GM21786 (cell line): ENCODE measurements around the gene UST.
"Not testable (repeated sequence)": the region's sequence is repeated elsewhere in the genome, so short reads cannot be mapped to it uniquely, and the experiment has no call there.

ENCODE experiments used
- ATAC-seq: cut with Tn5 transposase; IDR thresholded peaks from one replicate; pipeline ENCODE4 v1.9.1; 2021; ENCODE audit not compliant: unreplicated experiment

Gene UST

DNA sequence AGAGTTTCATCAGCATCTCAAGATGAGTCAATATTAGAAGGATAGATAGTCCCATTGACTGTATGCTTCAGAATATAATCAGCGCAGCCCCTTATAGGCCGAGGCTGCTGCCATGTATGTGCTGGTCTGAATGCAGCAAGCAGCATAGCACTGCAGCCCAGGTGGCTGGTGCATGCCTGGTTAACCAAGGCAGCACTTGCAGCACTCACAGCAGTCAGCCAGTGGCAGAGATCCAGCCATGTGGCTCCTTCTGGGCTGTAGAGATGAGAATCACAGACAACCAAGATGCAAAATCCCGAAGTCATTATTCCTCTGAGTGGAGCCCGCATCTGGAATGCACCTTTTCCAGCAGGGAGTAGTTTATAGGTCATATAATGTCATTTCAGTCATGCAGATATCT, 251.9 kb downstream of the UST start:
- ATAC-seq = no peak

DNA sequence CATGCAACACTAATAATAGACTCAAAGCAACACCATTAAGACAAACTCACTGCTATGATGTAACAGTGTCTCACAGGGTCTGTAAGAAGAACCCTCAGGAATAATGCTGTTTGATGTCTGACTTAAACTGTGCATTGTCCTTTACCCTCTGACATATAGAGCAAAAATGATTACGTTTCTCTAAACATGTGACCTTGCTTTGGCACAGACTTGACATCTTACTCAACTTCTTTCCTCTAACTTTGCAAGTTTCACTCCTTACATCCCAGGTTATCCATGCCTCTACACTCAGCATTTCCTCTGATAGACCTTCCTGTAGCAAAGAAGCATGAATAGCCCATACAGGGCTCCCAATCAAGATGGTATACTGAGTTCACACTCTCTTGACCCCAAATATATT, 252.7 kb downstream of the UST start:
- ATAC-seq = no peak

DNA sequence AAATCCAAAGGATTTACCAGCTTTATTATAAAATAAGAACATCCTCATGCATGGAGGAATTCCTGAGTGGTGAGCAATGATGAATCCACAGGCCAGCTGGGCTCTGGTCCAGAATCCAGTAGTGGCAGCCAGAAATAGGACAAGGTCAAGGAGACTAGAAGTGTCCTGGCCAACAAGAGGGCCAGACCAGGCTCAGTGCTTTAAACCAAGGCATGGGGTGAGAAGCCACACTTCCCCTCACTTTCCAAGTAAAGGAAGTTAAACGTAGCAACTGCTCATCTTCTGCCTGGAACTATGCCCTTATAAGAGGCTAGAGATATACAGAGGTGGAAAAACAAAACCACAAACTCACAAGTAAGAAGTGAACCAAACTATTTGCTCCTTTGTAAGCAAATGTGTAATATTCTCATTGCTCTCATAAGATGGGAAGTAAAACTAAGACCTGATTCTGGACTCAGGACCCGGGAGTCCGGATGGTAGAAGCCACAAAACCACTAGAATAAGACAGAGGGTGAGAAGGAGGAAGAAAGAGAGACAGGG, 253.2 kb downstream of the UST start:
- ATAC-seq = no peak

DNA sequence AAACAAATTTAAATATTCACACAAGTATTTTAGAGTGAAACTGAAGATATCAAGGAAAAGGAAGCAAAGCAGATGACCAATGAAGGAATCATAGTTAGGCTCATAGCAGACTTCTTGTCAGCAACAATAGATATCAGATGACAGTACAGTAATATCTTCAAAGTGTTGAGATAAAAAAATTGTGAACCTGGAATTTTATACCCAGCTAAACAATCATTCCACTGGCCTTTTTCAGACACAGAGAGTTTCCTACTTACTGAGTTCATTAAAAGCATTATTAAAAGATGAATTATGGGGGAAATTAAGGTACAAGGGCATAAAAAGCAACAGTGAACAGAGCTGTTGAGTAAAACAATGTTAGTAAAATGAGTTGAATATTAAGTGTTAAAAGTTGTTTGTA, 254.6 kb downstream of the UST start:
- ATAC-seq = no peak

DNA sequence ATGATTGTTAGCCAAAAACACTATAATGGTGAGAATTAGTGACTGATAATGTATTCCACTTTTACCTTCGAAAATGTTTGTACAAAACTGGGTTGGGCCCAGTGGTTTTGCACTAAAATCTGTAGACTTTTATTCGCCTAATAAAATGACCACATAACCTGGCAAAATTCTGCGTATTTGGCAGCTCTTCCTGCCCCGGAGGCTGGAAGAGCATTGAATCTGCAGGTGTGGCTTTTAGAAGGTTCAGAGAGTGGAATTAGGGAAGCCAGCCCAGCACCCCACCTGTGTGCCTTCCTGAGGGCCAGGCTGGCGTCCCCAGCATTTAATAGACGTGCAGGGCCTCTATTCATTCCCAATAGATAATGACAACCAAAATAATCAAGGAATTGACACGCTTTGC, 256.7 kb downstream of the UST start:
- no peak for ATAC-seq

DNA sequence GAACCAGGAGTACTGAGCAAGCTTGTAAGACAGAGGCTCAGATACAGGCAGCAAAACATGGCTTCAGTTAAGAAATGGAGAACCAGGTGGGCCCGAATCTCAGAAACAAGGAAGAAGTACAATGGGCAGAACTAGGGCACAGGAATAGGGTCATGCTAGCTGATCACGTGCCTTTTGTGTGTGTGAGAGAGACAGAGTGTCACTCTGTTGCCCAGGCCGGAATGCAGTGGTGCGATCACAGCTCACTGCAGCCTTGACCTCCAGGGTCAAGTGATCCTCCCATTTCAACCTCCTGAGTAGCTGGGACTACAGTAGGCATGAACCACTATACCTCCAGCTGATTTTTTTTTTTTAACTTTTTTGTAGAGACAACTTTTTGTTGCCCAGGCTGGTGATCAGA, 257.8 kb downstream of the UST start:
- ATAC-seq = no peak

DNA sequence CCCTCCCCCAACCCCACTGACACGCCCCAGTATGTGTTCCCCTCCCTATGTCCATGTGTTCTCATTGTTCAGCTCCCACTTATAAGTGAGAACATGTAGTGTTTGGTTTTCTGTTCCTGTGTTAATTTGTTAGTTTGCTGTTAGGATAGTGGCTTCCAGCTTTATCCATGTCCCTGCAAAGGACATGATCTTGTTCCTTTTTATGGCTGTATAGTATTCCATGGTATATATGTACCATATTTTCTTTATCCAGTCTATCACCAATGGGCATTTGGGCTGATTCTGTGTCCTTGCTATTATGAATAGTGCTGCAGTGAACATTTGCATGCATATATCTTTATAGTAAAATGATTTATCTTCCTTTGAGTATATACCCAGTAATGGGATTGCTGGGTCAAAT, 259.4 kb downstream of the UST start:
- not testable (repeated sequence) for ATAC-seq

DNA sequence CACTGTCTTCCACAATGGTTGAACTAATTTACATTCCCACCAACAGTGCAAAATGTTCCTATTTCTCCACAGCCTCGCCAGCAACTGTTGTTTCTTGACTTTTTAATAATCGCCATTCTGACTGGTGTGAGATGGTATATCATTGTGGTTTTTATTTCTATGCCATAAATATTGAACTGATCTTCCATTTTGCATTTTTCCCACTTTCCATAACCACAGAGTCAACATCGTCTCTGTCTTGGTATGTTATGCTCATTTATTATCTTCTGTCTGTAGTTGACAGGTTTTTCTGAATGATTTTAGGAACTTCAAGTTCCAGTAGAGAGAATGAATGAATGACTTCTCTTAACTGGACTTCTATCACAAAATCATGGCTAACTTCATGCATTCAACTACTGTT, 259.8 kb downstream of the UST start:
- ATAC-seq = no peak

DNA sequence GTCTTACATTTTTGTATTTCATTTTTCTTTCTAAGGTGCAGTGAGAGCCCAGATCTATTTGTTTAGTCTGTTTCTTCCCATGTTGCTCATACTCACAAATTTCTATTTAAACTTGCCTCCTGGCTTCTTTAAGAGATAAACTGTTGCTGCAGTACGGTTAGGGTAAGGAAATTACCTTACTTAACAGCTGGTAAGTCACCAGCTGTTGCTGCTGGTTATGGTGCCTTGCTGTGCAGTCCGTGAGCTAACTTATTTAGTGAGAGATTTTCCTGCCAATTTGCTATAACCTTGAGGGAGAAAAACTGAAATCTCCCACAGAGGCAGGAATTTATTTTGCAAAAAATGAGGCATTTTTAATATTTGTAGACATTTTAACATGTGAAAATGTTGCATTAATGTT, 261.0 kb downstream of the UST start:
- no peak for ATAC-seq

DNA sequence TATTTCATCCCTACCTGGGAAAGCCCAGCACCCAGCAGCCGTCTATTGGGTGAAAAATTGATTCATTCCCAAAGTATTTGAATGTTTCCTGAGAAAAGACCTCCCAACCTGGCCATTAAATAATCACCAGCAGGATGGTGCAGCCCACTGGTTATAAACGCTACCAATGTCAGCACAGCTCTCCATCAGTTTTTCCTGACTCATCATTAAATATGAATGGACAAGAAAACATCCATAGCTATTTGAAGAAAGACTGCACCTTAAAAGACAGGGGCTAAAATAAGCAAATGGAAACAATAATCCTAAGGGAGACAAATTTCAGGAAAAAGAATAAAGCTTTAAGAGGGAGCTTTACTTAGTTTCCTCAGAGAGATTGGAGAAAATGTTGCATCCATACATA, 261.9 kb downstream of the UST start:
- no peak for ATAC-seq

DNA sequence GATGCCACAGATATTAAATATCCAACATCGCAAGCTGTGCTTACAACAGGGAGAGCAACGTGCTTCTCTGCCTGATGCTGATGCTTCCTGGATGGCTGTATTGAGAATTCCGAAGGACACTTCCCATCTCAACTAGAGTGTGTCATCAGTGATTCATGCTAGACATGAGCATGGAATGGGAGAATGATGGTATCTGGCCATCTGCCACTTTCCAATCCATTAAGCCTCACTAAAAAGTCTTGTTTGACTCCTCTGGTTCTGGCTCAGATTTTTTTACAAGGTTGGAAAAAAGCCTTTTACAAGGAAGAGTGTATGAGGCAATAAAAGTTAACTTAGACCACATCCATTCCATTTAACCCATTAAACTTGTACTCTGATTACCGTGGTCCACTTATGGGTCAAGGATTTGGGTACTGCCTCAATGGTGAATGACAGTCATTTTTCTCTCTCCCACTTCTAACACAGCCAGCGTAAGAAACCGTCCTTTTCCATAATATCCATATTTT, 265.3 kb downstream of the UST start:
- no peak for ATAC-seq

DNA sequence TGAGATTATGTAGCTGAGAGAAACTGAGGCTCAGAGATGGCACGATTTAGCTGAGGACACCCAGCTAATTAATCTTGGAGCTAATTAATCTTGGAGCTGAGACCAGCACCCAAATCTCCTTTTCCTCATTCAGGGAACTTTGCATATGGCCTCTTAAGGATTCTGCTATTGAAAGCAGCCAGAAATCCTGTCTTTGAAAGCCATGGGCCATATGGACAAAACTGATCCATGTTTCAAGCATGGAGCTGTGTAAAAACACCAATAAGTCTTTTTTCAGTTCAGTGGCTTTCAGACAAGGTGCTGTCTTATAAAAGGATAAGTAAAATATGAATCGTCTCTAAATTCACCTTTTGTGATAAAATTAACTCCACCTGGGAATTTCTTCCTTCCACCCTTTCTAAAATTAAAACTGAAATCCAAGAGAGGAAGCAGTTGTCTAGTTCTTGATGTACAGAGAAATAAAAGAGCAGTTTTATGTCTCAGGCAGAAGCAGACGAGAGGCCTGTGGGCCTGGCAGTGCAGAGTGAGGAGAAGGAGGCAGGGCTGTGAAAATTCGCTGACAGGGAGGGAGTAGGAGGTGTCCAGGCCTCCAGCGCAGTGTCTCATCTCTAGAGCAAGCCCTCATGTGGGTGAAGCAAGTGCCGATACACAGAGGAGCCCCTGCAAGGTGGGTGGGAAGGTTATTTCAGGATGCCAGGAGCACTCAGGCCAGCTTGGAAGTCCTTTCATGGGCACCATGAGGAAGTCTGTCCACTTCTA, 266.9 kb downstream of the UST start:
- ATAC-seq = no peak

DNA sequence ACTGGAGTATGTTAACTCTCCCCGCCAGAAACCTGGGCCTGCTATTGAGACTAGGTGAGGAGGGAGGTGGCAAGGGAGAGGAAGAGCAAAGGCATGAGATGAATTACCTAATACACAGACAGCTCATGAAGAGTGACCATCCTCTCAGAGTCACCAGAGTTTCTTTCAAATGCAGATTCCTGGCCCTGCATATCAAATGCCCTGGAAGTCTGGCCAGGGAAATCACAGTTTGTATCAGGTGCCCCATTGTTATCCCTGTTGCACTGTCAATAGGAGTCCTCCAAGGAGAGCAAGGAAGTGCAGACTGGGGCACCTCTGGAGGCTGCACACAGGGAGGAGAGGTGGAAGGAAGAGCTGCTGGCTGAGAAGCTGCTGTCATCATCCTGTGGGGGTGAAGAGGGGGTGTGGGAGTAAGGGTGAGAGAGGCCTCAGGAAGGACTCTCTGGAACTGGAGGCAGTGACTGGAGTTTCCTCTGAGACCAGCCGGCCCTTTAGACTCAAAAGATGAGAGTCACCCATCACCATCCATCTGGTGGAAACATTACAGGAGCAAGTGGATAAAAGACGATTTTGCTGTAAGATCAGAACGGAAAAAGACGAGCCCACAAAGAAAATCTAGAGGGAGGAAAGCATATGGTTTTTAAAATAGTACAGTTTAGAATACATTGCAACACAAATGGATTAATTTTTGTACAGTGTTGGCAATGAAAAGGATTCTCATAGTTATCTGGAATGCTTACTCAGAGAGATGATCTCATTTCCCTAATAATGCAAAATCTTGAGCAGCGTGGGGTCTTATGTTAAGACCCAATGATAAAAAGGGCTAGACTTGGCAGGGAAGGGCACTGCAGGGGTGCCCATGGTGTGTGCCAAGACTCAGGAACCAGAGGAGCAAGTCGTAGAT, 268.1 kb downstream of the UST start:
- ATAC-seq = no peak

DNA sequence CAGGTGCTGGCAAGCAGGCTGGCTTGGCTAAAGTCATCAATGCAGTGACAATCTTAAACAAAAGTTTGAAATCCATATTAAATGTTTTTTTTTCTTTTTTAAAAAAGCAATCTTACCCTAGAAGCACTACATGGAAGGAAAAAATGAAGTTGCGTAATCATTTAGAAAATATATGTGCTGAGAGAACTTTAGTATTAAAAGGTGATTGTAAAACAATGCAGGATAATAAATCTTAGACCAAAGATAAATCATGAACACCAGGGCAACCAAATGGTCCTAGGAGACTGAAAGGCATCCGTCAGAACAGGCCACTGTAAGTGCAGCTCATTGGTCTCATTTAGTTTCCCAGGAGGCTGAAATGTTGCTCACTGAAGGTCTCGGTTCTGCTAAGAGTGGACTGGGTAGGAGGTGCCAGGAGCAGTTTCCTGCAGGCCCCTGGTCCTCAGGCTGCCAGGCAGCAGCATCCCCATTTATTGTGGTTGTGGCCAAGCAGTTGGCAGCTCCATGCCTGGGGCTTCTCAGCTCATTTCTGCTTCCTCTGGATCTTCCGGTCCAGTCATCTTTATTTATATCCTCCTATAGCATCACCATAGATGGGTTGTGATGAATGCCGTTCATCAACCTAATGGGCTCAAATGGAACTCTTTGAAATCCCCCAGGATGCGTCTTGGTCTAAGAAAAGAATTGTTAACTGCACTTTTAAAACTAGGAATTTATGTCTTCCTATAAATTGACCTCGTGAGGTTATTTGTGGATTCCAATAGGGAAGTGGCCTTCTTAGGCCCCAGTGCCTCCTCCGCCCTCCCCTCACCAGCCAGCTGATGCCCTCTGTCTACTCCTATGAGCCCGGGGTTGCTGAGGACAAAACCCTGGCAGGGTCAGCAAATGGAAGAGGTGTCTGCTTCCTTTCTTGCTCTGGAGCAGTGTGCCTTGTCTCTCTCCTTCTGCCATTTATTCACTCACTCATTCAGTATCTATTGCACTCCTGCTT, 269.0 kb downstream of the UST start:
- ATAC-seq = no peak

DNA sequence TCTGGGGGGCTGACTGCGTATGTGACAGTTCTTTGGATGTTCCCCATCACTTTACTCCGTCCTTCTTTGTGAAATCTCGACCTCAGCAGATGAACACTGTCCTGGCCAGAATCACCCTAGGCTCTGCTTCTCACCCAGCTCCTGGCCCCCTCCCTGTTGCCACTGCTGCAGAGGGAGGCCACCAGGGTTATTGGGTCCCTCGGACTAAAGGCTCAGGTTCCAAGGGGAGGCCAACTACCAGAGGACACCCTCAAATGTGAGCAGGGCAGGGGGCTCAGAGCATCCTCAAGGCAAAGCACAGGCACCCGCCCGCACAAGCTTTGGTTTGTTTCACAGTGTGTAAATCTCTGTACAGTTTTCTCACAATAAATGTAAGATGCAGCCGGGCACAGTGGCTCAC, 269.9 kb downstream of the UST start:
- no peak for ATAC-seq

DNA sequence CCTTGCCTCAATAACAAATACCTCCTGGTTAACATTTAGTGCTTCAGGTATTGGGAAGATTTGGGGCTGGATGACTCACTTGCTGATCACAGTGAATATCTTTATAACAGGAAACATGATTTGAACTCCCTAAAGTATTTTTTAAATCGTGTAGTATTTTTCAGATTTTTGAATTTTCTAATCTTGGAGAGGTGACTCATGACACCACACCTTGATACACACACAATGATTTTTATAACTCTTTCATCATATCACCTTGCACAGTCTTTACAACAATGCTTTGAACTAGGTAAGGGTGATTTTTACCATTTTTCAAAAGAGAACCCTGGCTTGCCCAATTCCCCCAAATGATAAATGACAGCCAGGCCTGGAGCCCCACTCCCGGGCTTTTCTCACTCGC, 273.5 kb downstream of the UST start:
- ATAC-seq = no peak

DNA sequence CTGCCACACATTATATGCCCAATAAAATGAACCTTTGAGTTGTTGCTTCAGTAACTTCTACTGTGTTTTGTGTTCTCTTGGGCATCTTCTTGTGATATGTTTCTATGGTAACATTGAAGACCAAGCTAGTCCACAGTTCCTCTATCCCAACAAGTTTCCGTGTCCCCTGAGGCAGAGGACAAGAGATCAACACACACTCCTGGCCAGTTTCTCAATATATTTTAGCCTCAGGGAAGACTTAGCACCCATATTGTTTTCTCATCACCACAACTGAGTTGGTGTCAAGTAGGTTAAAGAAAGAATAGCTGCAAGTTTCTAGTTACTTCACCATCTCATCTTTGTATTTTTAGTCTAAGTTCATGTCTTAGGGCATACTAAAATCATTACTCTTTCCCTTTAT, 277.5 kb downstream of the UST start:
- ATAC-seq = no peak

DNA sequence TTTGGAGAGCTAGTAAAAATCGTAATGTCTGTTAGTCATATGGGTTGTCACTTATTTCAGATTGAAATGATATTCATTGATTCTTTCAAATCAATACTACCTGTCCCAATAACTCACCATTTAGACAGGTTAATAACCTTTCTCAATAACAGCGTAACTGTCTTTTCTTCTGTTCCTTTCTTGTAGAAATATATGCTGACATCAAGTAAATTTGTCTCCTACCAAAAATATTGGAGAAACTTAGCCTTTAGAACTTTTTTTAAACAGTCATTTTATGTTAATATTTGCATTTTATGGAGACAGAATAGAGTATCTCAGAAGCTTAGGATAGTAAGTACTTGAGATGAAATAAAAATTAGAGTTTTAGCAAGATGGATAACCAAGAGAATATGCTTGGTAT, 278.2 kb downstream of the UST start:
- ATAC-seq = no peak

DNA sequence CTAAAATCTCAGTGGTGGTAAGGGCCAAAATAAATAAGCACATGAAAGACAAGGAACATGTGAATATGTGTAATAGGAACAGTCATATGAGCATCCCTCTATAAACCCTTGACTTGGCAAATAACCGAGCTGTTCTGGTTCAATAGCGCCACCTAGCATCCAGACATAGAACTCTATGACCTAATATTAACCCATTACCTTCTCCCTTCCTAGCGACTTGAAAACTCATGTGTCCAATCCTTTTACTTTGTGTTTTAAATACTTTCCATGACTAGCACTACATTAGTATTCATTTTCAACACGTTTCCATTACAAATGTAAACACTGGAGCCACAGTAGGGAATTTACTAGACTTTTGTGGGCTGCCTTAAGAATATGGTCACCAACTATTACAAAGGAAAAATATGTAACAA, 279.7 kb downstream of the UST start:
- ATAC-seq = no peak

DNA sequence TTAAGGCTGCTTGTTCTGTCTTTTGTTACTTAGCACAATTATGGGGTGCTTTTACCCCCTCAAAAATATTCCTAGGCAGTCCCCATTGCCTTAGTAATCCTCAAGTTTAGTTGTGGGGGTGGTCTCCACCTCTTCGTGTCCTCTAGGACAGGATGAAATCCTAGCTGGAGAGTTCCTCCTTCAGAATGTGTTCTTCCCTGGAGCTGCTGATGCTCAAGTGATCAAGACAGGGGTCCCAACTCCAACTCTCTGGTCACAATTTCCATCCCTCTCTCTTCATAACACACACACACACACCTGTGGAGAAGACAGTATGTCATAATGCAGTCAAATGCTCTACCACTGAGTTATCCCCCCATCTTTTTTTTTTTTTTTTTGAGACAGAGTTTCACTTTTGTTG, 280.7 kb downstream of the UST start:
- ATAC-seq = no peak
